ENCODE data around the gene GNA14.
"Not testable (repeated sequence)": the region's sequence is repeated elsewhere in the genome, so short reads cannot be mapped to it uniquely, and the experiment has no call there.

GNA14 gene

GRCh38 chr9:77648234-77649108, at the start of gene GNA14:
GNA14 (minus strand) TSS chr9:77648322; CDS start chr9:77647793, 529 bp downstream.
- DNase-seq: no peak

GRCh38 chr9:77697238-77697984, 49.3 kb upstream of the GNA14 start:
- DNase-seq: no peak

GRCh38 chr9:77690723-77691122, 42.6 kb upstream of the GNA14 start:
- DNase-seq: not testable (repeated sequence)

- DNase-seq: not testable (repeated sequence)
Measured at GRCh38 chr9:77690119-77690518, 42.0 kb upstream of the GNA14 start.

- not testable (repeated sequence) for DNase-seq
Measured at GRCh38 chr9:77687737-77688136, 39.6 kb upstream of the GNA14 start.

- no peak for DNase-seq
Measured at GRCh38 chr9:77680581-77680980, 32.5 kb upstream of the GNA14 start.

GRCh38 chr9:77679661-77680368, 31.7 kb upstream of the GNA14 start:
- DNase-seq: no peak

- no peak for DNase-seq
Measured at GRCh38 chr9:77679088-77679487, 31.0 kb upstream of the GNA14 start.

GRCh38 chr9:77677957-77678535, 29.9 kb upstream of the GNA14 start:
- no peak for DNase-seq

- no peak for DNase-seq
Measured at GRCh38 chr9:77677397-77677796, 29.3 kb upstream of the GNA14 start.

GRCh38 chr9:77673941-77674791, 26.0 kb upstream of the GNA14 start:
- DNase-seq: no peak

GRCh38 chr9:77672183-77672582, 24.1 kb upstream of the GNA14 start:
- no peak for DNase-seq

- no peak for DNase-seq
Measured at GRCh38 chr9:77667151-77667550, 19.0 kb upstream of the GNA14 start.

GRCh38 chr9:77663754-77664153, 15.6 kb upstream of the GNA14 start:
- DNase-seq: no peak

GRCh38 chr9:77661566-77662085, 13.5 kb upstream of the GNA14 start:
- no peak for DNase-seq

GRCh38 chr9:77659926-77660325, 11.8 kb upstream of the GNA14 start:
- no peak for DNase-seq

- DNase-seq: no peak
Measured at GRCh38 chr9:77651203-77651602, 3.1 kb upstream of the GNA14 start.

- DNase-seq: no peak
Measured at GRCh38 chr9:77649109-77649812, 1.1 kb upstream of the GNA14 start.

- DNase-seq: no peak
Measured at GRCh38 chr9:77647267-77648233, 572 bp downstream of the GNA14 start.

GRCh38 chr9:77643871-77644270, 4.3 kb downstream of the GNA14 start:
- DNase-seq: no peak
